HG03108 (cell line): ENCODE results near the gene GRM1.

ENCODE experiments used
- ATAC-seq: cut with Tn5 transposase; IDR thresholded peaks from one replicate; pipeline ENCODE4 v1.9.1; 2021; ENCODE audit warnings: moderate library complexity; ENCODE audit not compliant: unreplicated experiment

Gene GRM1

DNA sequence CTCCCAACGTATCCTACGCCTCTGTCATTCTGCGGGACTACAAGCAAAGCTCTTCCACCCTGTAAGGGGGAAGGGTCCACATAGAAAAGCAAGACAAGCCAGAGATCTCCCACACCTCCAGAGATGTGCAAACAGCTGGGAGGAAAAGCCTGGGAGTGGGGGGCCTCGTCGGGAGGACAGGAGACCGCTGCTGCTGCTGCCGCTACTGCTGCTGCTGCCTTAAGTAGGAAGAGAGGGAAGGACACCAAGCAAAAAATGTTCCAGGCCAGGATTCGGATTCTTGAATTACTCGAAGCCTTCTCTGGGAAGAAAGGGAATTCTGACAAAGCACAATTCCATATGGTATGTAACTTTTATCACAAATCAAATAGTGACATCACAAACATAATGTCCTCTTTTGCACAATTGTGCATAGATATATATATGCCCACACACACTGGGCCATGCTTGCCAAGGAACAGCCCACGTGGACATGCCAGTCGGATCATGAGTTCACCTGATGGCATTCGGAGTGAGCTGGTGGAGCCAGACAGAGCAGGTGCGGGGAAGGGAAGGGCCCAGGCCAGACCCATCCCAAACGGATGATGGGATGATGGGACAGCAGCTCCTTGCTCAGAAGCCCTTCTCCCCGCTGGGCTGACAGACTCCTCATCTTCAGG is 406.0 kb downstream of the GRM1 start:
- no peak for ATAC-seq

- ATAC-seq = no peak
Observed at GRCh38 chr6:146441907-146442306, 413.0 kb downstream of the GRM1 start.

DNA sequence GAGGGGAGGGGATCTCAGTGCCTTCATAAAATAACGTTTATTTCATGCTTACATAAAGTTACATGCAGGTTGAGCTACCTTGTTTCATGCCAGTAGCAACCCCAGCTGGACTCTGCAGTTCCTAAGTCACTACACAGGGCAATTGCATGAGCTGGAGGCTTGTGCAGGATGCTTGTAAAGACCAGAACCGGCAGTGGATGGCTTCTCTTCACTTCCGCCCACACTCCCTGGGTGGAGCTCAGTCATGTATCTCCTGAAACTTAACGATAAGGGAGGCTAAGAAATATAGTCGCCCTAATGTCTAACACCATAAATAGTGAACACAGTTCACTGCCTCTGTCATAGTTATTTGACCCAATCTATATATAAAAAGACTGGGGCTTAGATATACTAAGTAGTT is 415.3 kb downstream of the GRM1 start:
- no peak for ATAC-seq

DNA sequence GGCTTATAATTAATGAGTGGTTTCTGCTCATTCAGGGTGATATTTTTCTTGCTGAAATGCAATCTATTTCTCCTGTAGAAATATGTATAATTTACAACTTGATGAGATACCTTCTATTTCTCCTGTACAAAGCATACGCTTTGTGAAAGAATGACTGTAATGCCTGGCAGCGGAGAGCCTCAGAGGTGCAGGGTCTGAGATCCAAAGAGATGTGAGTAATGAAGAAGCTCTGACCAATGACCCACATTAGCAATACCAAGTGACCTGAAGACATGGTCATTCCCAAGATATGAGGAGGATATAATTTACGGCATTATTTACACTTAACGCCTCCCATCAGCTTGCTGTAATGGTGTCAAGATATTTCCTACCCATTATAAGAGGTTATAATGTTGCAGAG is 416.4 kb downstream of the GRM1 start:
- ATAC-seq = no peak

DNA sequence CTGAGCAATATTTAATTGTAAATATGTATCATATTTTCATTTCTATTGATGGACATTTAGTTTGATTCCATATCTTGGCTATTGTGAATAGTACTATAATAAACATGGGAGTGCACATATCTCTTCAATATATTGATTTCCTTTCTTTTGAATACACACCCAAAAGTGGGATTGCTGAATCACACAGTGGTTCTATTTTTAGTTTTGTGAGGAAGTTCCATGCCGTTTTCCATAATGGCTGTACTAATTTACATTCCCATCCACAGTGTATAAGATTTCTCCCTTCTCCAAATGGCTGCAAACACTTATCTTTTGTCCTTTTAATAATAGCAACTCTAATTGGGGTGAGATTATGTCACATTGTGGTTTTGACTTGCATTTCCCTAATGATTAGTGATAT is 428.0 kb downstream of the GRM1 start:
- no peak for ATAC-seq

DNA sequence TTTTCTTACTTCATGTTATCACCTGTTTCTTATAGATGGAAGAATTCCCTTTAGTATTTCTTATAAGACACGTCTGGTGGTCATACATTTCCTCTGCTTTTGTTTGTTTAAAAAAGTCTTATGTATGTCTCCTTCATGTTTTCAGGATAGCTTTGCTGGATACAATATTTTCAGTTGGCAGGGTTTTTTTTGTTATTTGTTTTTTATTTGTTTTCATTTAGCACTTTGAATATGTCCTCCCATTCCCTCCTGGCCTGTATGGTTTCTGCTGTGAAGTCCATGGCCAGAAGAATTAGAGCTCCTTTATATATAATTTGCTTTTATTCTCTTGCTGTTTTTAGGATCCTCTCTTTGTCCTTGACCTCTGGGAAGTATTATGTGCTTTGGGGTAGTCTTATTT is 432.1 kb downstream of the GRM1 start:
- ATAC-seq = no peak

- no peak for ATAC-seq
Observed at GRCh38 chr6:146470091-146470770, 441.4 kb downstream of the GRM1 start.

DNA sequence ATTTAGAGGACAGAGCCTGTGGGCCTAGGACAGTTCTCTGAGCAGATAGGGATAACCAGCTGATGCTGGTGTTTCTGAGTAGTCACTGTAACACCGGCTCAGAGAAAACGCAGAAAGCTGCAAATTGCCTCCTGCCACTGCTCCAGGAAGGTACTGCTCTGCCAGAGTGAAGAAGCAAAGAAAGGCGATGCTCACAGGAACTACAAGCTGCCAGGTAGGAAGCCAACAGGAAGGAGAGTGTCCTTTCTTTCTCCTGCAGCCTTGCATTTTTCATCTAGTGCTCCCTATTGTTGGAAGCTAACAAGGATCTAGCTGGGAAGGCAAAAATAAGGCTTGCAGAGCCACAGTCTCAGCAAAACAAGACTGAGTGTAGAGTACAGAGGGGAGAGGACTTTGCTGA is 444.1 kb downstream of the GRM1 start:
- ATAC-seq = no peak

- ATAC-seq = no peak
Observed at GRCh38 chr6:146481527-146481926, 452.7 kb downstream of the GRM1 start.

DNA sequence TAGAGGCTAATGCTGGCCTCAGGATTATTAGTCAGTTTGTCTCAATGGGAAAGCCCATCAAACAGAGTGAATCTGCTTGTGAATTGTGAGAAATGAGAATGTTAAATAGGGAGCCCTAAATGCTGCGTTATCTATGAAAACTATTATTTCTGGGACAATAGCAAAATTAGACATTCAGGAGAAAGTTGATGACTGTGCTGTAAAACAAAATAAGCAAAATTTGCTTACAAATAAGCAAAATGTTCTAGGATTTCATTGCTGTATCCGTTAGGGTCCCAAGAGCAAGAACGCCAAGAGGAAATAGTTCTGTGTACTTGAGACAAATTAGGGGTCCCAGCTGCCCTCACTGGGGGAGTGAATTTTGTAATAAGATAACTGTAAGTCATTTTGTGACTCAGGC is 455.5 kb downstream of the GRM1 start:
- no peak for ATAC-seq
